Type B pancreatic cell (in vitro differentiated cells): ENCODE measurements around the gene PREPL. TPM values are rescaled to one million over a fixed set of nuclear protein-coding genes. Genes with fewer than 3 reads are reported as not detected.
"Not testable (repeated sequence)": the region's sequence is repeated elsewhere in the genome, so short reads cannot be mapped to it uniquely, and the experiment has no call there.

Source experiments
- DNase-seq: peaks from one replicate; pipeline ENCODE4 v3.0.0; 2021; ENCODE audit warnings: mixed read lengths; ENCODE audit not compliant: unreplicated experiment; ENCODE audit errors: extremely low spot score
- H3K27ac Mint-ChIP-seq: 2 replicates; pipeline ENCODE4 v1.8.0; 2021; ENCODE audit warnings: mild to moderate bottlenecking, mixed read lengths
- H3K27me3 Mint-ChIP-seq: 2 replicates; pipeline ENCODE4 v1.8.0; 2021; ENCODE audit warnings: mixed read lengths
- H3K36me3 Mint-ChIP-seq: 2 replicates; pipeline ENCODE4 v1.8.0; 2021; ENCODE audit warnings: mixed read lengths
- H3K4me1 Mint-ChIP-seq: one replicate; pipeline ENCODE4 v1.8.0; 2021; ENCODE audit warnings: mixed read lengths; ENCODE audit not compliant: unreplicated experiment
- H3K4me3 Mint-ChIP-seq: 2 replicates; pipeline ENCODE4 v1.8.0; 2021; ENCODE audit warnings: mild to moderate bottlenecking, mixed read lengths
- H3K9me3 Mint-ChIP-seq: 2 replicates; pipeline ENCODE4 v1.8.0; 2021; ENCODE audit warnings: mixed read lengths
- CTCF ChIP-seq: fragments of 200-600 bp; sonication (generic); conservative IDR thresholded peaks from 2 replicates; pipeline ENCODE4 v1.5.0; 2021; ENCODE audit warnings: antibody characterized with exemption, mild to moderate bottlenecking
- total RNA-seq: library from RNA; stranded (reverse); gene quantifications from 2 replicates; pipeline ENCODE4 v1.2.1, GENCODE V29; 2021; ENCODE audit warnings: low replicate concordance

Gene PREPL
- total RNA-seq, 1 donor from 2014 or later: 42.0 TPM

GRCh38 chr2:44304258-44304657, 57.0 kb downstream of the PREPL start:
- no peak for TF ChIP-seq CTCF
- no peaks in the 10 kb centered on the region for H3K27me3 Mint-ChIP-seq
- H3K9me3 Mint-ChIP-seq: peaks cover 4% of the 10 kb centered on the region
- peaks cover 3% of the 10 kb centered on the region for H3K36me3 Mint-ChIP-seq
- H3K4me1 Mint-ChIP-seq: no peaks in the 10 kb centered on the region
- no peak overlapping the region for H3K27ac Mint-ChIP-seq
- no peak for DNase-seq
- H3K4me3 Mint-ChIP-seq: no peak overlapping the region

GRCh38 chr2:44303766-44304165, 57.5 kb downstream of the PREPL start:
- H3K4me1 Mint-ChIP-seq, H3K9me3 Mint-ChIP-seq, DNase-seq, H3K36me3 Mint-ChIP-seq, H3K27me3 Mint-ChIP-seq, H3K27ac Mint-ChIP-seq, H3K4me3 Mint-ChIP-seq: not testable (repeated sequence)

GRCh38 chr2:44301111-44301510, 60.2 kb downstream of the PREPL start:
- Mint-ChIP-seq H3K27ac (no peak overlapping the region), H3K36me3 (no peaks in the 10 kb centered on the region), H3K27me3 (no peaks in the 10 kb centered on the region), H3K4me1 (peaks cover 9% of the 10 kb centered on the region), H3K9me3 (no peaks in the 10 kb centered on the region), H3K4me3 (no peak overlapping the region)
- DNase-seq: no peak
- no peak for TF ChIP-seq CTCF

- H3K27me3 Mint-ChIP-seq: no peaks in the 10 kb centered on the region
- no peaks in the 10 kb centered on the region for H3K9me3 Mint-ChIP-seq
- no peak for DNase-seq
- H3K4me1 Mint-ChIP-seq: peaks cover 9% of the 10 kb centered on the region
- H3K36me3 Mint-ChIP-seq: no peaks in the 10 kb centered on the region
- no peak for TF ChIP-seq CTCF
- H3K27ac Mint-ChIP-seq: no peak overlapping the region
- no peak overlapping the region for H3K4me3 Mint-ChIP-seq
Measured at GRCh38 chr2:44299635-44300034, 61.7 kb downstream of the PREPL start.

- Mint-ChIP-seq H3K4me3 (no peak overlapping the region), H3K36me3 (no peaks in the 10 kb centered on the region), H3K9me3 (no peaks in the 10 kb centered on the region), H3K27me3 (no peaks in the 10 kb centered on the region), H3K27ac (no peak overlapping the region), H3K4me1 (peaks cover 9% of the 10 kb centered on the region)
- TF ChIP-seq CTCF: no peak
- no peak for DNase-seq
Measured at GRCh38 chr2:44297431-44297830, 63.9 kb downstream of the PREPL start.

GRCh38 chr2:44296653-44297052, 64.6 kb downstream of the PREPL start:
- DNase-seq: no peak
- Mint-ChIP-seq H3K27ac (no peak overlapping the region), H3K4me1 (peaks cover 9% of the 10 kb centered on the region), H3K9me3 (no peaks in the 10 kb centered on the region), H3K27me3 (no peaks in the 10 kb centered on the region), H3K4me3 (no peak overlapping the region), H3K36me3 (no peaks in the 10 kb centered on the region)
- TF ChIP-seq CTCF: no peak
